ENCODE data around the gene TRPC4AP.

TRPC4AP gene

GRCh38 chr20:35000922-35001595 is 91.5 kb downstream of the TRPC4AP start:
- in situ Hi-C loops (cut with MboI; ENCODE audit: low pct_unique_long_range_greater_than_20kb, low sequenced_read_pairs, unreplicated experiment) = no loop called here

GRCh38 chr20:35000311-35000921 is 92.2 kb downstream of the TRPC4AP start:
- TF ChIP-seq, protein P1, sequence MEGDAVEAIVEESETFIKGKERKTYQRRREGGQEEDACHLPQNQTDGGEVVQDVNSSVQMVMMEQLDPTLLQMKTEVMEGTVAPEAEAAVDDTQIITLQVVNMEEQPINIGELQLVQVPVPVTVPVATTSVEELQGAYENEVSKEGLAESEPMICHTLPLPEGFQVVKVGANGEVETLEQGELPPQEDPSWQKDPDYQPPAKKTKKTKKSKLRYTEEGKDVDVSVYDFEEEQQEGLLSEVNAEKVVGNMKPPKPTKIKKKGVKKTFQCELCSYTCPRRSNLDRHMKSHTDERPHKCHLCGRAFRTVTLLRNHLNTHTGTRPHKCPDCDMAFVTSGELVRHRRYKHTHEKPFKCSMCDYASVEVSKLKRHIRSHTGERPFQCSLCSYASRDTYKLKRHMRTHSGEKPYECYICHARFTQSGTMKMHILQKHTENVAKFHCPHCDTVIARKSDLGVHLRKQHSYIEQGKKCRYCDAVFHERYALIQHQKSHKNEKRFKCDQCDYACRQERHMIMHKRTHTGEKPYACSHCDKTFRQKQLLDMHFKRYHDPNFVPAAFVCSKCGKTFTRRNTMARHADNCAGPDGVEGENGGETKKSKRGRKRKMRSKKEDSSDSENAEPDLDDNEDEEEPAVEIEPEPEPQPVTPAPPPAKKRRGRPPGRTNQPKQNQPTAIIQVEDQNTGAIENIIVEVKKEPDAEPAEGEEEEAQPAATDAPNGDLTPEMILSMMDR (IDR thresholded peaks at IDR 0.05; ENCODE audit: extremely low read depth, insufficient read depth, missing control alignments) = no peak
- in situ Hi-C loops (cut with MboI; ENCODE audit: low pct_unique_long_range_greater_than_20kb, low sequenced_read_pairs, unreplicated experiment) = no loop called here
- DNase-seq (ENCODE audit: low spot score) = no peak

More at GRCh38 chr20:35000922-35001595, 91.5 kb downstream of the TRPC4AP start:
- DNase-seq (ENCODE audit: low spot score) = no peak
- TF ChIP-seq, protein P1 (IDR thresholded peaks at IDR 0.05; ENCODE audit: extremely low read depth, insufficient read depth, missing control alignments) = no peak

DNA sequence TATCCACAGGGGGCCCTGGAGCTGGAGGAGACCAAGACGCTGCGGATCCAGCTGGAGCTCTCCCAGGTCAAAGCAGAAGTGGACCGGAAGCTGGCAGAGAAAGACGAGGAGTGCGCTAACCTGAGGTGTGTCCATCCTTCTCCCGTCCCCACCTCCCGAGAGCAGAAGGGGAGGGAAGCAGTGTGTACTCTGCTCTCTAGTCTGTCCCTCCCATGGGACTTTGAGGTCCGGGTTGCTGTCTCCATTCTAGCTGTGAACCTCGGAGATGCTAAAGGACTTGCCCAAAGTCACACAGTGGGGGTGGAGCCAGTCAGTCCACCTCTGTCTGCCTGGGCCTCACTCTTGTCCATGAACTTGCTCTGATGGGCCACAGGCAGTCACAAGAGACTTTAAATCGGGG is 92.8 kb downstream of the TRPC4AP start:
- no peak for DNase-seq (ENCODE audit: low spot score)
- TF ChIP-seq, protein P1 (IDR thresholded peaks at IDR 0.05; ENCODE audit: extremely low read depth, insufficient read depth, missing control alignments) = no peak
- in situ Hi-C loops (cut with MboI; ENCODE audit: low pct_unique_long_range_greater_than_20kb, low sequenced_read_pairs, unreplicated experiment) = no loop called here

- no peak for DNase-seq (ENCODE audit: low spot score)
- in situ Hi-C loops (cut with MboI; ENCODE audit: low pct_unique_long_range_greater_than_20kb, low sequenced_read_pairs, unreplicated experiment) = no loop called here
- TF ChIP-seq, protein P1 (IDR thresholded peaks at IDR 0.05; ENCODE audit: extremely low read depth, insufficient read depth, missing control alignments) = no peak
Observed at GRCh38 chr20:34999021-34999451, 93.6 kb downstream of the TRPC4AP start.

DNA sequence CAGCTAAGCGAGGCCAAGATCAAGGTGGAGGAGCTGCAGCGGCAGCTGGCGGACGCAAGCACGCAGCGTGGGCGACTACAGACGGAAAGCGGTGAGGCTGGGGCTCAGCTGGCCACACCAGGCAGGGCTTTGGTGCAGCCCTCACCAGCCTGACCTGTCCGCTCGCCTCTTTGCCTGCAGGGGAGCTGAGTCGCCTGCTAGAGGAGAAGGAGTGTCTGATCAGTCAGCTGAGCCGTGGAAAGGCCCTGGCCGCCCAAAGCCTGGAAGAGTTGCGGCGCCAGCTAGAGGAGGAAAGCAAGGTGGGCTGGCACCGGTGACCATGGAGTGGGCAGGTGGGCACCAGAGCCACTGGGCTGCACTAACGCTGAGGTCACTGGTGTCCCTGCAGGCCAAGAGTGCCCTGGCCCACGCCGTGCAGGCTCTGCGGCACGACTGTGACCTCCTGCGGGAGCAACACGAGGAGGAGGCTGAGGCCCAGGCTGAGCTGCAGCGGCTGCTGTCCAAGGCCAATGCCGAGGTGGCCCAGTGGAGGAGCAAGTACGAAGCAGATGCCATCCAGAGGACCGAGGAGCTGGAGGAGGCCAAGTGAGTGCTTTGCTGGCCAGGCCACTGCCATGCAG is 94.2 kb downstream of the TRPC4AP start:
- DNase-seq (ENCODE audit: low spot score) = no peak
- in situ Hi-C loops (cut with MboI; ENCODE audit: low pct_unique_long_range_greater_than_20kb, low sequenced_read_pairs, unreplicated experiment) = no loop called here
- TF ChIP-seq, protein P1 (IDR thresholded peaks at IDR 0.05; ENCODE audit: extremely low read depth, insufficient read depth, missing control alignments) = no peak

DNA sequence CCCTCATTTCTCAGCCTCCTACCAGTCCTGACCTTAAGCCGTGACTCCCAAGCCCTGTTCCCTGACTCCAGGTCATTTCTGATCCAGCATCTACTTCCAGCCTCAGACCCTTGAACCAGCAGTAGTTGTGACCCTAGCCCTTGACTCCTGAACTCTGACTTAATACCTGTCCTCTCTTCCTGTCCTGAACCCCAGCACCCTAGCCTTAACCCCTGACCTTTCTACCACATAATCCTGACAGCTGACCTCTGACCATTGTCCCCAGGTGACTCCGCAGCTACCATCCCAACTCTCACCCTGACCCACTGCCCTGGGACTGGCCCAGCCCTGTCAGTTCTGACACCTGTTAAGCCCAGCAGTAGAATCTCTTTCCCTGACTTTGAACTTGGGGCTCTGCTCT is 94.8 kb downstream of the TRPC4AP start:
- no peak for DNase-seq (ENCODE audit: low spot score)
- TF ChIP-seq, protein P1 (IDR thresholded peaks at IDR 0.05; ENCODE audit: extremely low read depth, insufficient read depth, missing control alignments) = no peak
- in situ Hi-C loops (cut with MboI; ENCODE audit: low pct_unique_long_range_greater_than_20kb, low sequenced_read_pairs, unreplicated experiment) = no loop called here
